GM12878 (cell line): Measurements from ENCODE around the gene CRIM1. TPM values are rescaled to one million over a fixed set of nuclear protein-coding genes. Genes with fewer than 3 reads are reported as not detected.

Experiments used
- BRCA1 ChIP-seq: IDR thresholded peaks from 2 replicates; pipeline ENCODE4 v1.6.1; 2011; ENCODE audit warnings: low read depth, low read length, improper control_type of control experiment
- POLR2AphosphoS2 ChIP-seq: IDR thresholded peaks from 2 replicates; pipeline ENCODE4 v1.6.1; 2011; ENCODE audit warnings: low read depth, mild to moderate bottlenecking, low read length, improper control_type of control experiment, moderate library complexity
- polyA plus RNA-seq, 11 experiments: library from polyadenylated mRNA; depleted of rRNA in 4 of 11; unstranded in 6 of 11; stranded (reverse) in 5 of 11; fragments of >200 nt; fragmentation: Nextera tagmentation in 4 of 11; fragmentation: Illumina TruSeq in 1 of 11; extraction: Ambion mirVana in 4 of 11; extraction: Trizol in 1 of 11; gene quantifications; 1 replicate in 1 of 11; 2 replicates in 10 of 11; pipeline versions ENCODE4 v1.2.1 to v1.2.3, GENCODE V29; 2011 to 2016; ENCODE audit warnings: inconsistent platforms in 2 of 11, missing spikeins in 2 of 11, low read depth in 1 of 11
- total RNA-seq, 4 experiments: library from RNA; depleted of rRNA in 3 of 4; stranded (reverse); fragments of >200 nt in 3 of 4; fragmentation: Illumina TruSeq in 1 of 4; extraction: Trizol in 1 of 4; gene quantifications; 2 replicates each; pipeline versions ENCODE4 v1.2.1 to v1.2.3, GENCODE V29; 2013 to 2021
- TF ChIP-seq, protein P1 (sequence below): fragments of 450-650 bp; IDR thresholded peaks from 2 replicates; pipeline ENCODE4 v1.6.1; 2017; ENCODE audit warnings: mild to moderate bottlenecking, moderate library complexity
- TF ChIP-seq, protein P2 (sequence below): fragments of 450-650 bp; IDR thresholded peaks from 2 replicates; pipeline ENCODE4 v1.6.1; 2016; ENCODE audit warnings: mild to moderate bottlenecking, moderate library complexity, borderline replicate concordance
- TF ChIP-seq, protein P3 (sequence below): fragments of 450-650 bp; IDR thresholded peaks from 2 replicates; pipeline ENCODE4 v1.6.1; 2017; ENCODE audit warnings: borderline replicate concordance

Gene CRIM1
- total and polyA plus RNA-seq, 10 of the 15 experiments (the other 5 are each of a cell fraction or from before 2014, with no cell fraction given) = 0.42 to 7.4 (median 3.1) TPM

DNA sequence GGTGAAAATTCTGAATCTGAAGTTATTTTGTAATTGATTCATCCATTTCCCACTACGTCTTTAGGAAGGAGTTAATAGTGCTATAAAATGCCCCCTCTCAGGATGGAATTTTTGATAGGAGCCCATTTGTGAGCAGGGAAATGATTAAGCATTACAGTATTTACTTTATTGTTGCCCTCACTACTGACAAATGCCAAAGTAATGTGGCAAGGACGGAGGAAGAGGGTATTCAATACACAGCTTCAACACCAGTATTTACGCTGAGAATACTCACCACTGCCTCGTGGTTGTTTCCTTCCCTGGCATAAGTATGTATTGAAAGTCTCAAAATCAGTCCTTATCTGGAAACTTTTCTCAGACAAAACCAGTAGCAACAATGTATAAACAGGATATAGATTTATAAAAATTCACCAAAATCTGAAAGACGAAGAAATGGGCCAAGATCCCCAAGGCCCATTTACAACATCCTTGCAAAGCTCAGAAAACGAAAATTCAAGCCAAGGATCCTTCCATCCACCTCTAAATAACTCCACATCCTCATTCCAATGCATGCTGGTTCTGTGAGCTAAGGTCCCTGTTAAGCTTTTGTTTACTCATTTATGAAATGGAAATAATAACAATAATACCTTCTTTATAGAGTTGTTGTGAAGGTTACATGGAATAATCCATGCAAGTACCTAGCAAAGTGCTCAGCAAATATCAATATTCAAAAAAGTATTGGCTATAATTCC lies 213.1 kb downstream of the CRIM1 start (continued):
- TF ChIP-seq, protein P1, sequence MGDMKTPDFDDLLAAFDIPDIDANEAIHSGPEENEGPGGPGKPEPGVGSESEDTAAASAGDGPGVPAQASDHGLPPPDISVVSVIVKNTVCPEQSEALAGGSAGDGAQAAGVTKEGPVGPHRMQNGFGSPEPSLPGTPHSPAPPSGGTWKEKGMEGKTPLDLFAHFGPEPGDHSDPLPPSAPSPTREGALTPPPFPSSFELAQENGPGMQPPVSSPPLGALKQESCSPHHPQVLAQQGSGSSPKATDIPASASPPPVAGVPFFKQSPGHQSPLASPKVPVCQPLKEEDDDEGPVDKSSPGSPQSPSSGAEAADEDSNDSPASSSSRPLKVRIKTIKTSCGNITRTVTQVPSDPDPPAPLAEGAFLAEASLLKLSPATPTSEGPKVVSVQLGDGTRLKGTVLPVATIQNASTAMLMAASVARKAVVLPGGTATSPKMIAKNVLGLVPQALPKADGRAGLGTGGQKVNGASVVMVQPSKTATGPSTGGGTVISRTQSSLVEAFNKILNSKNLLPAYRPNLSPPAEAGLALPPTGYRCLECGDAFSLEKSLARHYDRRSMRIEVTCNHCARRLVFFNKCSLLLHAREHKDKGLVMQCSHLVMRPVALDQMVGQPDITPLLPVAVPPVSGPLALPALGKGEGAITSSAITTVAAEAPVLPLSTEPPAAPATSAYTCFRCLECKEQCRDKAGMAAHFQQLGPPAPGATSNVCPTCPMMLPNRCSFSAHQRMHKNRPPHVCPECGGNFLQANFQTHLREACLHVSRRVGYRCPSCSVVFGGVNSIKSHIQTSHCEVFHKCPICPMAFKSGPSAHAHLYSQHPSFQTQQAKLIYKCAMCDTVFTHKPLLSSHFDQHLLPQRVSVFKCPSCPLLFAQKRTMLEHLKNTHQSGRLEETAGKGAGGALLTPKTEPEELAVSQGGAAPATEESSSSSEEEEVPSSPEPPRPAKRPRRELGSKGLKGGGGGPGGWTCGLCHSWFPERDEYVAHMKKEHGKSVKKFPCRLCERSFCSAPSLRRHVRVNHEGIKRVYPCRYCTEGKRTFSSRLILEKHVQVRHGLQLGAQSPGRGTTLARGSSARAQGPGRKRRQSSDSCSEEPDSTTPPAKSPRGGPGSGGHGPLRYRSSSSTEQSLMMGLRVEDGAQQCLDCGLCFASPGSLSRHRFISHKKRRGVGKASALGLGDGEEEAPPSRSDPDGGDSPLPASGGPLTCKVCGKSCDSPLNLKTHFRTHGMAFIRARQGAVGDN = no peak
- TF ChIP-seq, protein P2, sequence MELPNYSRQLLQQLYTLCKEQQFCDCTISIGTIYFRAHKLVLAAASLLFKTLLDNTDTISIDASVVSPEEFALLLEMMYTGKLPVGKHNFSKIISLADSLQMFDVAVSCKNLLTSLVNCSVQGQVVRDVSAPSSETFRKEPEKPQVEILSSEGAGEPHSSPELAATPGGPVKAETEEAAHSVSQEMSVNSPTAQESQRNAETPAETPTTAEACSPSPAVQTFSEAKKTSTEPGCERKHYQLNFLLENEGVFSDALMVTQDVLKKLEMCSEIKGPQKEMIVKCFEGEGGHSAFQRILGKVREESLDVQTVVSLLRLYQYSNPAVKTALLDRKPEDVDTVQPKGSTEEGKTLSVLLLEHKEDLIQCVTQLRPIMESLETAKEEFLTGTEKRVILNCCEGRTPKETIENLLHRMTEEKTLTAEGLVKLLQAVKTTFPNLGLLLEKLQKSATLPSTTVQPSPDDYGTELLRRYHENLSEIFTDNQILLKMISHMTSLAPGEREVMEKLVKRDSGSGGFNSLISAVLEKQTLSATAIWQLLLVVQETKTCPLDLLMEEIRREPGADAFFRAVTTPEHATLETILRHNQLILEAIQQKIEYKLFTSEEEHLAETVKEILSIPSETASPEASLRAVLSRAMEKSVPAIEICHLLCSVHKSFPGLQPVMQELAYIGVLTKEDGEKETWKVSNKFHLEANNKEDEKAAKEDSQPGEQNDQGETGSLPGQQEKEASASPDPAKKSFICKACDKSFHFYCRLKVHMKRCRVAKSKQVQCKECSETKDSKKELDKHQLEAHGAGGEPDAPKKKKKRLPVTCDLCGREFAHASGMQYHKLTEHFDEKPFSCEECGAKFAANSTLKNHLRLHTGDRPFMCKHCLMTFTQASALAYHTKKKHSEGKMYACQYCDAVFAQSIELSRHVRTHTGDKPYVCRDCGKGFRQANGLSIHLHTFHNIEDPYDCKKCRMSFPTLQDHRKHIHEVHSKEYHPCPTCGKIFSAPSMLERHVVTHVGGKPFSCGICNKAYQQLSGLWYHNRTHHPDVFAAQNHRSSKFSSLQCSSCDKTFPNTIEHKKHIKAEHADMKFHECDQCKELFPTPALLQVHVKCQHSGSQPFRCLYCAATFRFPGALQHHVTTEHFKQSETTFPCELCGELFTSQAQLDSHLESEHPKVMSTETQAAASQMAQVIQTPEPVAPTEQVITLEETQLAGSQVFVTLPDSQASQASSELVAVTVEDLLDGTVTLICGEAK = no peak
- TF ChIP-seq, protein P3, sequence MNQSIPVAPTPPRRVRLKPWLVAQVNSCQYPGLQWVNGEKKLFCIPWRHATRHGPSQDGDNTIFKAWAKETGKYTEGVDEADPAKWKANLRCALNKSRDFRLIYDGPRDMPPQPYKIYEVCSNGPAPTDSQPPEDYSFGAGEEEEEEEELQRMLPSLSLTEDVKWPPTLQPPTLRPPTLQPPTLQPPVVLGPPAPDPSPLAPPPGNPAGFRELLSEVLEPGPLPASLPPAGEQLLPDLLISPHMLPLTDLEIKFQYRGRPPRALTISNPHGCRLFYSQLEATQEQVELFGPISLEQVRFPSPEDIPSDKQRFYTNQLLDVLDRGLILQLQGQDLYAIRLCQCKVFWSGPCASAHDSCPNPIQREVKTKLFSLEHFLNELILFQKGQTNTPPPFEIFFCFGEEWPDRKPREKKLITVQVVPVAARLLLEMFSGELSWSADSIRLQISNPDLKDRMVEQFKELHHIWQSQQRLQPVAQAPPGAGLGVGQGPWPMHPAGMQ = no peak
- TF ChIP-seq BRCA1 (no peak), POLR2AphosphoS2 (no peak)
